DMS114 treated with DMSO at 0.1 percent for 48 hours (cell line): ENCODE measurements around the gene CHST3.

Experiments used
- DNase-seq: peaks from one replicate; lab custom pipeline; 2025; ENCODE audit not compliant: unreplicated experiment; lab: John Stamatoyannopoulos, UW

CHST3 gene

GRCh38 chr10:72009425-72010081 lies 45.4 kb downstream of the CHST3 start:
- no peak for DNase-seq

DNA sequence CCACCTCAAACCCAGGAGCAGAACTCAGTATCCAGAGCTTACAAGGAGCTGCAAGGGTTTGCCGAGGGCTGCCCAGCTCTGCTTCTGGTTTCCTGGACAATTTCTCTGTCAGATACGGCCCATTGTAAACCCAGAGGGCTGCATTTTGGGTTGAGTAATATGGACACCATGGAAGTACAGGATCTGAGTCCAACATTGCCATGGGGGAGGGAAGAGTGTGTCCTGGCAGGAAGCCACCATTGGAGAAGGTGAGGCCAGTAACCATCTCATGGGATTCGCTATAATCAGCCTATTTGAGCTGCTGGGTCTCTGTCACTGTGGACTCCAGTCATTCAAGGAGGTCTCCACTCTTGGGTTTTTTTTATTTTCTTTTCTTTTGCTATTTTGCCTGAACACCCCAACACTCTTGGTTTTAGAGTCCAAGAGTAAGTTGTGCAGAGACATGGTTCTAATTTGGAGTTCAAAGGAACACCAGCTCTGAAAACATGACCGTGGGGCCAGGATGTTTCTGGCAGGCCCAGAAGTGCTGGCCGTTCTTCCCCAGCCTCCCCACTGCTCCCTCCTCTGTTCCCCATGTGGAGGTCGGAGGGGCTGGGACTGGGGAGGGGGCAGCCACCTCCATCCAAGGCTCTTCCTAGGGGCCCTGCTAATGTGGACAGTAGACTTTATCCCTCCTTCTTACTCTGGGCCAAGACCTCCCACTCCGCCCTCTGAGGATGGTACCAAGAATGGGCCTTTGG lies 46.2 kb downstream of the CHST3 start:
- DNase-seq = no peak

DNA sequence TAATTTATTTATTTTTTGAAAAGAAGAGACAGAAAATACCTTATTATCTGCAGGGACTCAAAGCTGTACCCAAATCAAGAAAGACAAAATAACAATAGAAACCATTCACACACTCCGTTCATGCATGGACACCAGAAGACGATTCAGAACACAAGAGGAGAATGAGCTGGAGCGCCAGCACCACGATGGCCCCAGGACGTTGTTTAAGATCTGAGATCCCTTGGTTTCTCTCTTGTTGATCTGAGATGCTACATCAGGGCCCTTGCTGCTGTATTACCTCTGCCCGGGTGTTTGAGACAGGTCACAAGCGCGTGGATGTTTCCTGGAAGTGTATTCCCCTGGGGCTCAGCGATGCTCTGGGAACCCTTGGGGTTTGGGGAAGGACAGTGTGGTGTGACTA lies 46.8 kb downstream of the CHST3 start:
- DNase-seq = no peak

- DNase-seq = no peak
These were observed 47.3 kb downstream of the CHST3 start for GRCh38 chr10:72011468-72011867.

- no peak for DNase-seq
These were observed 47.8 kb downstream of the CHST3 start for GRCh38 chr10:72011976-72012512.

- no peak for DNase-seq
These were observed 48.6 kb downstream of the CHST3 start for GRCh38 chr10:72012796-72013195.

GRCh38 chr10:72013202-72013945 lies 49.2 kb downstream of the CHST3 start:
- no peak for DNase-seq

DNA sequence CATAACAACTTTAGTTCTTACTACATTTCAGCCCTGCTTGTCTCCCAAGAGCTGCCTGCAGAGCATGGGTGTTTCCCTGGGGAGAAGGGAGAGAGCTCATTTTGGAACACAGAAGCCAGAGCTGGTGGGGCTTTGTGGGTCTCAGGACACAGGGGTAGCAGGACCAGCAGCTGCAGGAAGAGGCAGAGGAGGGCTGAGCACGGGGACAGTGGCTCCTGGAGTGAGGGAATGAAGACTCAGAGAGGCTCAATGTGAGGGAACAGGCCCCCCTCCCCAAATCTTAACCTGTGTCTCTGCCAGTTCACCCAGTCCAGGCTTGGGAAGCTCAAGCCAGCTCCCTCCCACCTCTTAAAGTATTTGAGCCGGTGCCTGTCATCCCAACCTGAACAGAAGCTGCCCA lies 50.0 kb downstream of the CHST3 start:
- no peak for DNase-seq

- no peak for DNase-seq
These were observed 50.7 kb downstream of the CHST3 start for GRCh38 chr10:72014785-72015480.

DNA sequence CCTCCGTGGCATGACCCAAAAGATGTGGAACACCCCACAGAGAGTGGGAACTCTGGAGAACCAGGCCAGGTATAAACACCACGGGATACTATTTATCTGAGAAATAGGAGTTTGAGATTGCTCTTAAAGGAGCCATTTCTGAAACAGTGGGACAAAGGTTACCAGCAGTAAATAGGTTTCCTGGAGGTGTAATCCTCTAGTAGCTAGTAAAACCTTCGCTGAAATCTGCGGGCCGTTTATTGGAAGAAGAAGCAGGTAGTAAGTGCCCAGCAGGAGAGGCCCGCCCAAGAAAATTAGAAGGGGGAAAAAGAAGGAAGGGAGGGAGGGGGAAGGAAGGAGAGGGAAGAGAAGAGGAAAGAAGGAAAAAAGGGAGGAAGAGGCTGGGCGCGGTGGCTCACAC lies 51.6 kb downstream of the CHST3 start:
- no peak for DNase-seq

GRCh38 chr10:72016608-72017300 lies 52.6 kb downstream of the CHST3 start:
- no peak for DNase-seq

GRCh38 chr10:72019085-72019876 lies 55.1 kb downstream of the CHST3 start:
- no peak for DNase-seq

DNA sequence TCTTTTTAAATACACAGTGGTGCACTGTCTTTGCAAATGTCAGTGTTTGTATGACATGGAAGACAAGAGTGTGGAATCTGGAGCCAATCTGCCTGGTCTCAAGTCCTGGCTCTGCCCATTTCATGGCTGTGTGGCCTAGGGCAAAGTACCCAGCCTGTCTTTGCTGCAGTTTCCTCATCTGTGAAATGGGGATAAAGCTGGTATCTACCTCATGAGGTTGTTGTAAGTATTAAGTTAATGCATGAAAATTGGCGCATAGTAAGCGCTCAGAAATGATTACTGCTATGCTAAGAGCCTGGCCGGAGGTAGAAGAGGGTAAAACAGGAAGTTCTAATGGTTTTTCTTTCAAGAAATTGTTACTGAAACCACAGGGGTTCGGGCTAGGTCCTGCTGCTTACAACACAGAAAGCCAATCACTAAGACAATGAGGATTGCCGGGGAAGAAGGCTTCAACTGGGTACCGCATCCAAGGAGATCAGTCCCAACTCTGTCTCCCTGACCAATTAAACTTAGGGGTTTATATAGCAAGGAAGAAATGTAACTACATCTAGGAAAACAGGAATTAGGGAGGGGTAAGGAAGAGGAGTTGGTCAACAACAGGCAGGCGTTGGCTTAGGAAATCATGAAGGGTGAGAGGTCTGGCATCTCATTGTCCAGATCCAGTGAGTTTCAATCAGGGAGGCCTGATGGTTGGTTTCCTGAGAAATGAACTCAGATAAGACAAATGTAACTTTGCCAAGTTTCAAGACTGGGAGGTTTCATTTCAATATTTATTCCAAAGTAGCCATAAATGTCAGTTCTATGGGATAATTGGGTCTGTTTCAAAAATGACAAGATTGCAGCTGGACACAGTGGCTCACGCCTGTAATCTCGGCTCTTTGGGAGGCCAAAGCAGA lies 57.0 kb downstream of the CHST3 start:
- DNase-seq = no peak

DNA sequence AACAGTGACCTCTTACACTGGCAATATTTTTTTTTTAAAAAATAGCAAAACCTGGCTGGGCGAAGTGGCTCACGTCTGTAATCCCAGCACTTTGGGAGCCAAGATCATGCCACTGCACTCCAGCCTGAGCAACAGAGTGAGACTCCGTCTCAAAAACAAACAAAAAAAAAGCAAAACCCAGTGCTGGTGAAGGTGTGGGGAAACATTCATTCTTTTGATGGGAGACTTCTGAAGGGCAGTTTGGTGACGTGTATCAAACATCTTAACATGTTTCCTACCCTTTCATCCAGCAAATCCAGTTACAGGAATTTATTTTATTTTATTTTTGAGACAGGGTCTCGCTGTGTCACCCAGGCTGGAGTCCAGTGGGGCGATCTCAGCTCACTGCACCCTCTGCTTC lies 58.0 kb downstream of the CHST3 start:
- DNase-seq = no peak

- no peak for DNase-seq
These were observed 60.4 kb downstream of the CHST3 start for GRCh38 chr10:72024596-72024995.

GRCh38 chr10:72025400-72025799 lies 61.2 kb downstream of the CHST3 start:
- no peak for DNase-seq

DNA sequence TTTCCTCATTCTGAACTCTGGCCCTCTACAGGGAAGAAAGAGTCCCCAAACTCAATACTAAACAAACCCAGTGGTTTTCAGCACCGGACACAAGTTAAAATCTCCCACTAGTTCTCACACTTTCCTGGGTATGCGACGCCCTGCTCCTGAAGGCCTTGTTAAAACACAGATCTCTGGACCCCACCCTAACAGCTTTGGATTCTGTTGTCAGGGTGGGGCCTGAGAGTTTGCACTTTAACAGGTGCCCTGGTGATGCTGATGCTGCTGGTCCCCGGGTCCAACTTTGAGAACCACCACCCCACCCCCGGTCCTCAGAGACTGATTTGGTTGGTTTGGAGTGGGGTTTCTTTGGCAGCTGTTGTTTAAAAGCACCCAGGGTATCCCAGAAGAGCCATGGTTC lies 61.6 kb downstream of the CHST3 start:
- DNase-seq = no peak

- no peak for DNase-seq
These were observed 62.3 kb downstream of the CHST3 start for GRCh38 chr10:72026278-72027111.
